Measurements from ENCODE around the gene ADAMTS14. TPM values are rescaled to one million over a fixed set of nuclear protein-coding genes. Genes with fewer than 3 reads are reported as not detected.

Gene ADAMTS14
- total RNA-seq, 1 experiment from 2014 or later, result 2.1 TPM

DNA sequence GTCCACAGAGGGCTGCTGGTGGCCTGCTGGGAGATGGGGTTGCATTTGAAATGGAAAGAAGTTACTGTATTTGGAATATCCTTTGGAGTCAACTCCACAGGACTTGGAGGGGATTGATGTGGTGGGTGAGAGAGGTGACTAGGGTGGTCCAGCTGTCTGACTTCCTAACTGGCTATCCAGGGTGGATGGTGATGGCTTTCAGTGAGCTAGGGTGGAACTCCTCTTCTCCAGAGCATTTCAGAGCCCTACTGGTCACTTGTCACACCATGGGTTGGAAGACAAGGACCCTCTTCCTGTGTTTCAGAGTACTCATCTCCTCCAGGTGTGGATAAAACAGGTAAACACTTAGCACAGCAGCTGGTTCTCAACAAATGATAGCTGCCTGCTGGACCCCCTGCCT lies 3.3 kb upstream of the ADAMTS14 start:
- no peak for DNase-seq (ENCODE audit: low spot score)
- H3K4me3 Mint-ChIP-seq, result no peak overlapping the region
- H3K9me3 Mint-ChIP-seq, result peaks cover 30% of the 10 kb centered on the region
- H3K27me3 Mint-ChIP-seq (ENCODE audit: low read depth), result peaks cover 54% of the 10 kb centered on the region
- H3K27ac Mint-ChIP-seq, result no peak overlapping the region
- CTCF ChIA-PET, result interaction anchor here (1.5 kb wide), 1 partner anchor 110 kb away, joined by 4 read pairs; no protein-coding TSS in a partner anchor
- TF ChIP-seq, protein P1, sequence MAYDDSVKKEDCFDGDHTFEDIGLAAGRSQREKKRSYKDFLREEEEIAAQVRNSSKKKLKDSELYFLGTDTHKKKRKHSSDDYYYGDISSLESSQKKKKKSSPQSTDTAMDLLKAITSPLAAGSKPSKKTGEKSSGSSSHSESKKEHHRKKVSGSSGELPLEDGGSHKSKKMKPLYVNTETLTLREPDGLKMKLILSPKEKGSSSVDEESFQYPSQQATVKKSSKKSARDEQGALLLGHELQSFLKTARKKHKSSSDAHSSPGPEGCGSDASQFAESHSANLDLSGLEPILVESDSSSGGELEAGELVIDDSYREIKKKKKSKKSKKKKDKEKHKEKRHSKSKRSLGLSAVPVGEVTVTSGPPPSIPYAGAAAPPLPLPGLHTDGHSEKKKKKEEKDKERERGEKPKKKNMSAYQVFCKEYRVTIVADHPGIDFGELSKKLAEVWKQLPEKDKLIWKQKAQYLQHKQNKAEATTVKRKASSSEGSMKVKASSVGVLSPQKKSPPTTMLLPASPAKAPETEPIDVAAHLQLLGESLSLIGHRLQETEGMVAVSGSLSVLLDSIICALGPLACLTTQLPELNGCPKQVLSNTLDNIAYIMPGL (CRISPR knock-in tag; IDR thresholded peaks at IDR 0.05), result no peak
- TF ChIP-seq KAT7 (CRISPR knock-in tag; IDR thresholded peaks at IDR 0.05; ENCODE audit: borderline replicate concordance), result no peak
- TF ChIP-seq, protein P2, sequence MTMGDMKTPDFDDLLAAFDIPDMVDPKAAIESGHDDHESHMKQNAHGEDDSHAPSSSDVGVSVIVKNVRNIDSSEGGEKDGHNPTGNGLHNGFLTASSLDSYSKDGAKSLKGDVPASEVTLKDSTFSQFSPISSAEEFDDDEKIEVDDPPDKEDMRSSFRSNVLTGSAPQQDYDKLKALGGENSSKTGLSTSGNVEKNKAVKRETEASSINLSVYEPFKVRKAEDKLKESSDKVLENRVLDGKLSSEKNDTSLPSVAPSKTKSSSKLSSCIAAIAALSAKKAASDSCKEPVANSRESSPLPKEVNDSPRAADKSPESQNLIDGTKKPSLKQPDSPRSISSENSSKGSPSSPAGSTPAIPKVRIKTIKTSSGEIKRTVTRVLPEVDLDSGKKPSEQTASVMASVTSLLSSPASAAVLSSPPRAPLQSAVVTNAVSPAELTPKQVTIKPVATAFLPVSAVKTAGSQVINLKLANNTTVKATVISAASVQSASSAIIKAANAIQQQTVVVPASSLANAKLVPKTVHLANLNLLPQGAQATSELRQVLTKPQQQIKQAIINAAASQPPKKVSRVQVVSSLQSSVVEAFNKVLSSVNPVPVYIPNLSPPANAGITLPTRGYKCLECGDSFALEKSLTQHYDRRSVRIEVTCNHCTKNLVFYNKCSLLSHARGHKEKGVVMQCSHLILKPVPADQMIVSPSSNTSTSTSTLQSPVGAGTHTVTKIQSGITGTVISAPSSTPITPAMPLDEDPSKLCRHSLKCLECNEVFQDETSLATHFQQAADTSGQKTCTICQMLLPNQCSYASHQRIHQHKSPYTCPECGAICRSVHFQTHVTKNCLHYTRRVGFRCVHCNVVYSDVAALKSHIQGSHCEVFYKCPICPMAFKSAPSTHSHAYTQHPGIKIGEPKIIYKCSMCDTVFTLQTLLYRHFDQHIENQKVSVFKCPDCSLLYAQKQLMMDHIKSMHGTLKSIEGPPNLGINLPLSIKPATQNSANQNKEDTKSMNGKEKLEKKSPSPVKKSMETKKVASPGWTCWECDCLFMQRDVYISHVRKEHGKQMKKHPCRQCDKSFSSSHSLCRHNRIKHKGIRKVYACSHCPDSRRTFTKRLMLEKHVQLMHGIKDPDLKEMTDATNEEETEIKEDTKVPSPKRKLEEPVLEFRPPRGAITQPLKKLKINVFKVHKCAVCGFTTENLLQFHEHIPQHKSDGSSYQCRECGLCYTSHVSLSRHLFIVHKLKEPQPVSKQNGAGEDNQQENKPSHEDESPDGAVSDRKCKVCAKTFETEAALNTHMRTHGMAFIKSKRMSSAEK (CRISPR knock-in tag; IDR thresholded peaks at IDR 0.05; ENCODE audit: borderline replicate concordance), result no peak
- no peak for TF ChIP-seq NFE2L1 (CRISPR knock-in tag; IDR thresholded peaks at IDR 0.05)
- TF ChIP-seq ZNF317 (CRISPR knock-in tag; IDR thresholded peaks at IDR 0.05; ENCODE audit: borderline replicate concordance, low read depth), result no peak
- TF ChIP-seq CREM (CRISPR knock-in tag; IDR thresholded peaks at IDR 0.05), result no peak
- no peak for TF ChIP-seq ZNF671 (CRISPR knock-in tag; IDR thresholded peaks at IDR 0.05)
- no peak for TF ChIP-seq IRF2 (CRISPR knock-in tag; IDR thresholded peaks at IDR 0.05; ENCODE audit: borderline replicate concordance, low read depth)
- TF ChIP-seq SP1 (CRISPR knock-in tag; conservative IDR thresholded peaks at IDR 0.05), result no peak
- no peak for TF ChIP-seq NR2C2 (CRISPR knock-in tag; IDR thresholded peaks at IDR 0.05)
- TF ChIP-seq FOXJ3 (CRISPR knock-in tag; IDR thresholded peaks at IDR 0.05; ENCODE audit: borderline replicate concordance), result no peak
- TF ChIP-seq, protein P3, sequence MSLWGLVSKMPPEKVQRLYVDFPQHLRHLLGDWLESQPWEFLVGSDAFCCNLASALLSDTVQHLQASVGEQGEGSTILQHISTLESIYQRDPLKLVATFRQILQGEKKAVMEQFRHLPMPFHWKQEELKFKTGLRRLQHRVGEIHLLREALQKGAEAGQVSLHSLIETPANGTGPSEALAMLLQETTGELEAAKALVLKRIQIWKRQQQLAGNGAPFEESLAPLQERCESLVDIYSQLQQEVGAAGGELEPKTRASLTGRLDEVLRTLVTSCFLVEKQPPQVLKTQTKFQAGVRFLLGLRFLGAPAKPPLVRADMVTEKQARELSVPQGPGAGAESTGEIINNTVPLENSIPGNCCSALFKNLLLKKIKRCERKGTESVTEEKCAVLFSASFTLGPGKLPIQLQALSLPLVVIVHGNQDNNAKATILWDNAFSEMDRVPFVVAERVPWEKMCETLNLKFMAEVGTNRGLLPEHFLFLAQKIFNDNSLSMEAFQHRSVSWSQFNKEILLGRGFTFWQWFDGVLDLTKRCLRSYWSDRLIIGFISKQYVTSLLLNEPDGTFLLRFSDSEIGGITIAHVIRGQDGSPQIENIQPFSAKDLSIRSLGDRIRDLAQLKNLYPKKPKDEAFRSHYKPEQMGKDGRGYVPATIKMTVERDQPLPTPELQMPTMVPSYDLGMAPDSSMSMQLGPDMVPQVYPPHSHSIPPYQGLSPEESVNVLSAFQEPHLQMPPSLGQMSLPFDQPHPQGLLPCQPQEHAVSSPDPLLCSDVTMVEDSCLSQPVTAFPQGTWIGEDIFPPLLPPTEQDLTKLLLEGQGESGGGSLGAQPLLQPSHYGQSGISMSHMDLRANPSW (CRISPR knock-in tag; conservative IDR thresholded peaks at IDR 0.05; ENCODE audit: low read depth), result no peak
- TF ChIP-seq MXD4 (CRISPR knock-in tag; IDR thresholded peaks at IDR 0.05; ENCODE audit: borderline replicate concordance), result no peak
- no peak for TF ChIP-seq ZBTB21 (CRISPR knock-in tag; IDR thresholded peaks at IDR 0.05; ENCODE audit: borderline replicate concordance)
- no peak for TF ChIP-seq TP53 (CRISPR knock-in tag; IDR thresholded peaks at IDR 0.05)
- no peak for TF ChIP-seq FOXP1 (CRISPR knock-in tag; IDR thresholded peaks at IDR 0.05; ENCODE audit: borderline replicate concordance)
- TF ChIP-seq JUN (CRISPR knock-in tag; IDR thresholded peaks at IDR 0.05), result no peak
- no peak for TF ChIP-seq CREB1 (CRISPR knock-in tag; IDR thresholded peaks at IDR 0.05)
- H3K36me3 Mint-ChIP-seq, result peaks cover 21% of the 10 kb centered on the region
- POLR2A ChIA-PET, result no interaction called here
- ATAC-seq, result no peak
- H3K4me1 Mint-ChIP-seq, result peaks cover 17% of the 10 kb centered on the region

All from WTC11 (cell line).